PFSK-1 (cell line): ENCODE results near the gene HOTAIR.

Experiments used
- POLR2AphosphoS5 ChIP-seq: IDR thresholded peaks from 2 replicates; pipeline ENCODE4 v1.6.1; 2012; ENCODE audit warnings: low read depth, mild to moderate bottlenecking, control low read depth, low read length, moderate library complexity
- SIN3A ChIP-seq: IDR thresholded peaks from 2 replicates; pipeline ENCODE4 v1.6.1; 2012; ENCODE audit warnings: mild to moderate bottlenecking, low read length, moderate library complexity, borderline replicate concordance; ENCODE audit not compliant: insufficient read depth
- TAF1 ChIP-seq: IDR thresholded peaks from 2 replicates; pipeline ENCODE4 v1.6.1; 2012; ENCODE audit warnings: low read length, control low read depth, borderline replicate concordance; ENCODE audit not compliant: insufficient read depth
- TF ChIP-seq, protein P1 (sequence below), 2 experiments: IDR thresholded peaks; 2 replicates each; pipeline versions ENCODE4 v1.6.1 to v1.8.0; 2011 to 2012; ENCODE audit warnings: low read depth in 2 of 2, low read length in 2 of 2, control low read depth in 1 of 2, inconsistent platforms in 1 of 2, mild to moderate bottlenecking in 1 of 2, moderate library complexity in 1 of 2; ENCODE audit not compliant: insufficient read depth in 1 of 2

- no peak for TF ChIP-seq SIN3A
- TF ChIP-seq, protein P1, sequence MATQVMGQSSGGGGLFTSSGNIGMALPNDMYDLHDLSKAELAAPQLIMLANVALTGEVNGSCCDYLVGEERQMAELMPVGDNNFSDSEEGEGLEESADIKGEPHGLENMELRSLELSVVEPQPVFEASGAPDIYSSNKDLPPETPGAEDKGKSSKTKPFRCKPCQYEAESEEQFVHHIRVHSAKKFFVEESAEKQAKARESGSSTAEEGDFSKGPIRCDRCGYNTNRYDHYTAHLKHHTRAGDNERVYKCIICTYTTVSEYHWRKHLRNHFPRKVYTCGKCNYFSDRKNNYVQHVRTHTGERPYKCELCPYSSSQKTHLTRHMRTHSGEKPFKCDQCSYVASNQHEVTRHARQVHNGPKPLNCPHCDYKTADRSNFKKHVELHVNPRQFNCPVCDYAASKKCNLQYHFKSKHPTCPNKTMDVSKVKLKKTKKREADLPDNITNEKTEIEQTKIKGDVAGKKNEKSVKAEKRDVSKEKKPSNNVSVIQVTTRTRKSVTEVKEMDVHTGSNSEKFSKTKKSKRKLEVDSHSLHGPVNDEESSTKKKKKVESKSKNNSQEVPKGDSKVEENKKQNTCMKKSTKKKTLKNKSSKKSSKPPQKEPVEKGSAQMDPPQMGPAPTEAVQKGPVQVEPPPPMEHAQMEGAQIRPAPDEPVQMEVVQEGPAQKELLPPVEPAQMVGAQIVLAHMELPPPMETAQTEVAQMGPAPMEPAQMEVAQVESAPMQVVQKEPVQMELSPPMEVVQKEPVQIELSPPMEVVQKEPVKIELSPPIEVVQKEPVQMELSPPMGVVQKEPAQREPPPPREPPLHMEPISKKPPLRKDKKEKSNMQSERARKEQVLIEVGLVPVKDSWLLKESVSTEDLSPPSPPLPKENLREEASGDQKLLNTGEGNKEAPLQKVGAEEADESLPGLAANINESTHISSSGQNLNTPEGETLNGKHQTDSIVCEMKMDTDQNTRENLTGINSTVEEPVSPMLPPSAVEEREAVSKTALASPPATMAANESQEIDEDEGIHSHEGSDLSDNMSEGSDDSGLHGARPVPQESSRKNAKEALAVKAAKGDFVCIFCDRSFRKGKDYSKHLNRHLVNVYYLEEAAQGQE (IDR thresholded peaks at IDR 0.05; ENCODE audit: insufficient read depth in 1 of 2, low read depth in 2 of 2, low read length in 2 of 2): no peak
- no peak for TF ChIP-seq POLR2AphosphoS5
- no peak for TF ChIP-seq TAF1
These were observed 9.3 kb downstream of the HOTAIR start for GRCh38 chr12:53965281-53966084.
